ENCODE results near the gene TTC17.

Gene TTC17

GRCh38 chr11:43516316-43516850 lies 157.7 kb downstream of the TTC17 start:
- no peak overlapping the region for H3K23ac ChIP-seq (ENCODE audit: low read depth, low read length, poor library complexity)
- no peak overlapping the region for H3K9ac ChIP-seq (ENCODE audit: low read depth, low read length, poor library complexity)
- no peak overlapping the region for H3K4ac ChIP-seq (ENCODE audit: low read length)
- H3K27ac ChIP-seq (replicated peaks; ENCODE audit: low read length) = no peak overlapping the region
- peaks cover 0 to 2% of the 10 kb centered on the region in 2 donors for H3K9me3 ChIP-seq (replicated peaks in 1 of 2; ENCODE audit: control insufficient read depth in 2 of 2, insufficient read depth in 1 of 2, low read depth in 1 of 2, low read length in 2 of 2)
- no peak overlapping the region for H4K91ac ChIP-seq (ENCODE audit: low read depth, low read length, poor library complexity)
- H3K14ac ChIP-seq (ENCODE audit: low read length) = no peak overlapping the region
- no peak overlapping the region for H3K4me2 ChIP-seq (ENCODE audit: insufficient read depth, low read length, poor library complexity, severe bottlenecking)
- no peak overlapping the region for H2BK15ac ChIP-seq (ENCODE audit: low read length)
- H3K4me1 ChIP-seq (ENCODE audit: control insufficient read depth in 2 of 2, insufficient read depth in 1 of 2, low read depth in 1 of 2, low read length in 2 of 2) = peaks cover 15 to 24% of the 10 kb centered on the region in 2 donors
- H3K4me3 ChIP-seq (ENCODE audit: low read length in 2 of 2) = no peak overlapping the region
- peak; percentile 70 for DNase-seq (ENCODE audit: low spot score)
- peak overlapping the region; percentile 54 for H3K18ac ChIP-seq (ENCODE audit: low read length)
- WGBS, 2 donors (ENCODE audit: extremely low coverage in 2 of 2, insufficient read length in 2 of 2, insufficient replicate concordance in 1 of 2) = no CpG with 5 or more reads among the region's 8 CpGs
- no peaks in the 10 kb centered on the region for H3K27me3 ChIP-seq (ENCODE audit: control insufficient read depth in 3 of 3, insufficient read depth in 3 of 3, low read depth in 1 of 3, low read length in 3 of 3)
- no peak overlapping the region for H2BK120ac ChIP-seq (ENCODE audit: low read depth, low read length)
- no peak overlapping the region for H2BK5ac ChIP-seq (ENCODE audit: low read length)
- H3K79me1 ChIP-seq (ENCODE audit: low read depth, low read length) = no peaks in the 10 kb centered on the region
- no peak overlapping the region for H2BK12ac ChIP-seq (ENCODE audit: low read length)
- H2AFZ ChIP-seq (ENCODE audit: low read length) = peak overlapping the region; percentile 79
- no peak overlapping the region for H4K8ac ChIP-seq (ENCODE audit: low read depth, low read length)
- H3K36me3 ChIP-seq (replicated peaks in 1 of 2; ENCODE audit: control insufficient read depth in 2 of 2, insufficient read depth in 2 of 2, low read length in 2 of 2) = no peaks in the 10 kb centered on the region
- peak overlapping the region; percentile 20 for H2AK5ac ChIP-seq (ENCODE audit: low read depth, low read length)

GRCh38 chr11:43517518-43517917 lies 158.8 kb downstream of the TTC17 start:
- Histone ChIP-seq H3K36me3 (replicated peaks in 1 of 2; ENCODE audit: control insufficient read depth in 2 of 2, insufficient read depth in 2 of 2, low read length in 2 of 2) (no peaks in the 10 kb centered on the region), H4K91ac (ENCODE audit: low read depth, low read length, poor library complexity) (peak overlapping the region; percentile 28), H2AFZ (ENCODE audit: low read length) (no peak overlapping the region), H2BK5ac (ENCODE audit: low read length) (no peak overlapping the region), H3K23ac (ENCODE audit: low read depth, low read length, poor library complexity) (no peak overlapping the region), H3K18ac (ENCODE audit: low read length) (no peak overlapping the region), H4K8ac (ENCODE audit: low read depth, low read length) (no peak overlapping the region), H2BK120ac (ENCODE audit: low read depth, low read length) (no peak overlapping the region), H3K9me3 (replicated peaks in 1 of 2; ENCODE audit: control insufficient read depth in 2 of 2, insufficient read depth in 1 of 2, low read depth in 1 of 2, low read length in 2 of 2) (no peaks in the 10 kb centered on the region), H2BK12ac (ENCODE audit: low read length) (no peak overlapping the region), H3K4me2 (ENCODE audit: insufficient read depth, low read length, poor library complexity, severe bottlenecking) (no peak overlapping the region), H3K4me3 (ENCODE audit: low read length in 2 of 2) (no peak overlapping the region), H3K14ac (ENCODE audit: low read length) (no peak overlapping the region), H3K9ac (ENCODE audit: low read depth, low read length, poor library complexity) (no peak overlapping the region), H3K27ac (replicated peaks; ENCODE audit: low read length) (no peak overlapping the region), H3K4me1 (ENCODE audit: control insufficient read depth in 2 of 2, insufficient read depth in 1 of 2, low read depth in 1 of 2, low read length in 2 of 2) (peaks cover 15 to 24% of the 10 kb centered on the region in 2 donors), H2BK15ac (ENCODE audit: low read length) (no peak overlapping the region), H3K27me3 (ENCODE audit: control insufficient read depth in 3 of 3, insufficient read depth in 3 of 3, low read depth in 1 of 3, low read length in 3 of 3) (no peaks in the 10 kb centered on the region), H3K79me1 (ENCODE audit: low read depth, low read length) (no peaks in the 10 kb centered on the region), H3K4ac (ENCODE audit: low read length) (no peak overlapping the region), H2AK5ac (ENCODE audit: low read depth, low read length) (no peak overlapping the region)
- no CpG with 5 or more reads among the region's 2 CpGs for WGBS, 2 donors (ENCODE audit: extremely low coverage in 2 of 2, insufficient read length in 2 of 2, insufficient replicate concordance in 1 of 2)
- no peak for DNase-seq (ENCODE audit: low spot score)

GRCh38 chr11:43518408-43519160 lies 159.9 kb downstream of the TTC17 start:
- Histone ChIP-seq H3K27me3 (ENCODE audit: control insufficient read depth in 3 of 3, insufficient read depth in 3 of 3, low read depth in 1 of 3, low read length in 3 of 3) (peaks cover 0 to 3% (median 0%) of the 10 kb centered on the region in 3 experiments), H3K4me1 (ENCODE audit: control insufficient read depth in 2 of 2, insufficient read depth in 1 of 2, low read depth in 1 of 2, low read length in 2 of 2) (peaks cover 15 to 24% of the 10 kb centered on the region in 2 donors), H3K9me3 (replicated peaks in 1 of 2; ENCODE audit: control insufficient read depth in 2 of 2, insufficient read depth in 1 of 2, low read depth in 1 of 2, low read length in 2 of 2) (no peaks in the 10 kb centered on the region), H2AK5ac (ENCODE audit: low read depth, low read length) (no peak overlapping the region), H2BK12ac (ENCODE audit: low read length) (no peak overlapping the region), H3K18ac (ENCODE audit: low read length) (no peak overlapping the region), H4K8ac (ENCODE audit: low read depth, low read length) (no peak overlapping the region), H2BK120ac (ENCODE audit: low read depth, low read length) (no peak overlapping the region), H2BK5ac (ENCODE audit: low read length) (no peak overlapping the region), H2BK15ac (ENCODE audit: low read length) (no peak overlapping the region), H3K23ac (ENCODE audit: low read depth, low read length, poor library complexity) (no peak overlapping the region), H3K36me3 (replicated peaks in 1 of 2; ENCODE audit: control insufficient read depth in 2 of 2, insufficient read depth in 2 of 2, low read length in 2 of 2) (no peaks in the 10 kb centered on the region), H3K4me3 (ENCODE audit: low read length in 2 of 2) (no peak overlapping the region), H3K4me2 (ENCODE audit: insufficient read depth, low read length, poor library complexity, severe bottlenecking) (no peak overlapping the region), H3K4ac (ENCODE audit: low read length) (no peak overlapping the region), H3K79me1 (ENCODE audit: low read depth, low read length) (no peaks in the 10 kb centered on the region), H2AFZ (ENCODE audit: low read length) (peak overlapping the region; percentile 42), H4K91ac (ENCODE audit: low read depth, low read length, poor library complexity) (no peak overlapping the region), H3K9ac (ENCODE audit: low read depth, low read length, poor library complexity) (no peak overlapping the region), H3K14ac (ENCODE audit: low read length) (no peak overlapping the region), H3K27ac (replicated peaks; ENCODE audit: low read length) (no peak overlapping the region)
- DNase-seq (ENCODE audit: low spot score) = no peak
- WGBS, 2 donors (ENCODE audit: extremely low coverage in 2 of 2, insufficient read length in 2 of 2, insufficient replicate concordance in 1 of 2) = no CpG with 5 or more reads among the region's 9 CpGs

- Histone ChIP-seq H2BK120ac (ENCODE audit: low read depth, low read length) (no peak overlapping the region), H2BK5ac (ENCODE audit: low read length) (no peak overlapping the region), H2BK12ac (ENCODE audit: low read length) (no peak overlapping the region), H3K4me3 (ENCODE audit: low read length in 2 of 2) (no peak overlapping the region), H3K9me3 (replicated peaks in 1 of 2; ENCODE audit: control insufficient read depth in 2 of 2, insufficient read depth in 1 of 2, low read depth in 1 of 2, low read length in 2 of 2) (no peaks in the 10 kb centered on the region), H3K4ac (ENCODE audit: low read length) (peak overlapping the region; percentile 1), H2AFZ (ENCODE audit: low read length) (no peak overlapping the region), H4K8ac (ENCODE audit: low read depth, low read length) (no peak overlapping the region), H3K4me2 (ENCODE audit: insufficient read depth, low read length, poor library complexity, severe bottlenecking) (no peak overlapping the region), H3K27me3 (ENCODE audit: control insufficient read depth in 3 of 3, insufficient read depth in 3 of 3, low read depth in 1 of 3, low read length in 3 of 3) (peaks cover 0 to 7% (median 0%) of the 10 kb centered on the region in 3 experiments), H3K18ac (ENCODE audit: low read length) (no peak overlapping the region), H3K14ac (ENCODE audit: low read length) (peak overlapping the region; percentile 11), H4K91ac (ENCODE audit: low read depth, low read length, poor library complexity) (no peak overlapping the region), H3K36me3 (replicated peaks in 1 of 2; ENCODE audit: control insufficient read depth in 2 of 2, insufficient read depth in 2 of 2, low read length in 2 of 2) (no peaks in the 10 kb centered on the region), H3K79me1 (ENCODE audit: low read depth, low read length) (no peaks in the 10 kb centered on the region), H2BK15ac (ENCODE audit: low read length) (no peak overlapping the region), H3K23ac (ENCODE audit: low read depth, low read length, poor library complexity) (no peak overlapping the region), H3K9ac (ENCODE audit: low read depth, low read length, poor library complexity) (no peak overlapping the region), H2AK5ac (ENCODE audit: low read depth, low read length) (peak overlapping the region; percentile 20), H3K27ac (replicated peaks; ENCODE audit: low read length) (no peak overlapping the region), H3K4me1 (ENCODE audit: control insufficient read depth in 2 of 2, insufficient read depth in 1 of 2, low read depth in 1 of 2, low read length in 2 of 2) (peaks cover 6 to 10% of the 10 kb centered on the region in 2 donors)
- DNase-seq (ENCODE audit: low spot score) = no peak
- WGBS, 2 donors (ENCODE audit: extremely low coverage in 2 of 2, insufficient read length in 2 of 2, insufficient replicate concordance in 1 of 2) = no CpG with 5 or more reads among the region's 15 CpGs
Measured at GRCh38 chr11:43521471-43521870, 162.8 kb downstream of the TTC17 start.

Measured in neuronal stem cell (in vitro differentiated cells).